Dermis blood vessel endothelial cell (primary cell): Measurements from ENCODE around the gene CADPS2. TPM values are rescaled to one million over a fixed set of nuclear protein-coding genes. Genes with fewer than 3 reads are reported as not detected.

Experiments used
- DNase-seq: peaks from one replicate; pipeline ENCODE4 v3.0.0; 2010
- total RNA-seq: library from RNA; depleted of rRNA; stranded (reverse); fragments of >200 nt; gene quantifications from 2 replicates; pipeline ENCODE4 v1.2.3, GENCODE V29; 2014

CADPS2 gene
- total RNA-seq, 1 donor from 2014 or later = 83.7 TPM

DNA sequence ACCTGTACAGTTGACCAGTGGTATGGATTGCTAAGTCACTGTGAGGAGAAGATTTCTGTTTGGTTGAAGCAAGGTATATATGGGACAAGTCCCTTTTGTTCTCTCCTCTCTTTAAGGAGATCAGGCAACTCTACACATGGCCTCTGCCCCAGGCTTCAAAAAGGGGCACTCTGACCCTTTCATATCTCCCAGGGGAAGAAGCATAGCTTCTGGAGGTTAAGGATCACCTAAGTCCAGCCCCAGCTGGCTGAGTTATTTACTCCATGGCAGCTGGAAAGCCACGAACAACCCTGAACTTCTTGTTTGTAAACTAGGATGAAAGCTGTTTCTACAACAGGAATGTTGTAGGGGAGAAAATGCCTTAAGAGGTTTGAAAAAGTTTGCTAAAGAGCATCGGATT lies 452.5 kb downstream of the CADPS2 start:
- DNase-seq = no peak

DNA sequence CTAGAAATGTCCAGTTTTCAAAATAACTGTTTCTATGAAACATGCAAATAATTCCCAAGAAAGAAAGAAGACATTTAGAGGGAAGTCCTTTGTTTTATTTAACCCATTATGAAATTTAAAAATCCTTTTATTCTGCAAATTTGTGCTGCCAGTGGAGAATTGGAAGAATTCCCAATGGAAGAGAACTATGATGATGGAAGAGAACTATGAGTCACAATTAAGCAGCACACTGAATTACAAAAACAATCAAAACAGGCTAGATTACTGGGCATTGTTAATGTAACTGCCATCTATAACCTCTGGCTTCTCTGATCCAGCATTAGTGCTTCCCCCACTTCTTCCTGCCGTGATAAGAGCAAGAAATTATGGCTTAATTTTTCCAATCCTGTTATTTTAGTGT lies 455.6 kb downstream of the CADPS2 start:
- peak; percentile 82 for DNase-seq

DNA sequence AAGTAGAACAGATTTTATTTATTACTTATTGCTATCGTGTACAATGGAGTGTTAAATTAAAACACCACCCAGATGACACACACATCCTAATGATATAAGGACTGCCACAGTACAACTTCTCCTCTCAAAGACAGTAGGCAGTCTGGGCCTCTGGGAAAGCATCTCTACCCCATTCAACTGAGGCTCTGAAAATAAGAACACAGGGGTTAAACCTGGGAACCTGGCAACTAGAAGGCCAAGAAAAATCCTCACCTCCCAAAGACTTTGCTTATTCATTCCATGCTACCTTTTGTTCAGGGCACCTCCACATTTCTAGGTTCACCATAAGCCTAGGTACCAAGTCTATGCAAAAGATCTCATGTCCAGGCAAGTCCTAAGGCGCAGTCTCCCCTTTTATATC lies 456.3 kb downstream of the CADPS2 start:
- DNase-seq = no peak

DNA sequence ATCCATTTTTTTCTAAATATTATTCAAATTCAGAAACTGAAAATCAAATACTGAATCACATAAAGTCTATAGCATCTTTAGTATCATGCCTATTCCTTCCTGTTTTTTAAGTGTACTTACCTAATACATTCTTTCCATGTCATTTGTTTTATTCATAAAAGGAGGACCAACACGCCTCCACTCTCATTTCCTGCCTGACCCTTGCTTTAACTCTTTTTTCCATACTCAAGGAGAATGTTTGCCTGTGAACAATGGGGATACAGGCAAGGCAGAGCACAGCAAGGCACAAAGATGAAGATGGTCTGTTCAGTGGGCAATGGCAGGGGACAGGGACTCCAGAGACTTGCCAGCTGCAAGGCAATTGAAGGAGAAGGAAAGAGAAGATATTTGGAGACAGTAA lies 460.5 kb downstream of the CADPS2 start:
- peak; percentile 53 for DNase-seq

DNA sequence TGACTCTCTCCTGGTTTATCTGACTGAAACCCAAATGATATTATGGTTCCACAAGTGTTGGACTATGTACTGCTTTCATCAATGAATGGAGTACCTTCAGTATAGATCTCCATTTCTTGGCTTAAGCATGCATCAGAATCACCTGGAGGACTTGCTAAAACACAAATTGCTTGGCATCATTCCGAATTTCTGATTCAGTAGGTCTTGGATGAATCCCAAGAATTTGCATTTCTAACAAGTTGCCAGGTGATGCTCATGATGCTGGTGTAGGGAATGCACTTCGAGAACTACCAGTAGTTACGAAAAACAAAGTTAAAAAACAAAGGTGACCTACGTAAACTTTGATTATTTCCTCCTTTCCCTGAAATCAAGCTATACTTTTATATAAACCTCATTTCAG lies 462.7 kb downstream of the CADPS2 start:
- no peak for DNase-seq

DNA sequence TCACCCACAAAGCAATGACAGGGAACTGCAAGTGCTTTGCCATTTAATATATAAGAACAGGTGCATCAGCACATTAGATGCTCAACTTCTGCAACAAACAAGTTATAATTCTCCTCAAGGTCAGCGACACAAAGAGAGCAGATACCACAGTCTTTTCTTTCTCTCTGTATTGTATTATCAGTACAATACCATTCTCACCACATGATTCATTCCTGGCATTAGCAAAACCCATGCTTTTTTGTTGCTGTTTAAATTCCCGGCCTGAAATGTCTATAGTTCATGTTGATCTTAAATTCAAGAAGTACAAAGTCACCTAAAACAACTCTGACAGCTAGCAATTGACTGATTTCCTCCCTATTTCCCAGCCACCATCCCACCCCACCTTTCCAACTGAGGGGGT lies 469.9 kb downstream of the CADPS2 start:
- no peak for DNase-seq

DNA sequence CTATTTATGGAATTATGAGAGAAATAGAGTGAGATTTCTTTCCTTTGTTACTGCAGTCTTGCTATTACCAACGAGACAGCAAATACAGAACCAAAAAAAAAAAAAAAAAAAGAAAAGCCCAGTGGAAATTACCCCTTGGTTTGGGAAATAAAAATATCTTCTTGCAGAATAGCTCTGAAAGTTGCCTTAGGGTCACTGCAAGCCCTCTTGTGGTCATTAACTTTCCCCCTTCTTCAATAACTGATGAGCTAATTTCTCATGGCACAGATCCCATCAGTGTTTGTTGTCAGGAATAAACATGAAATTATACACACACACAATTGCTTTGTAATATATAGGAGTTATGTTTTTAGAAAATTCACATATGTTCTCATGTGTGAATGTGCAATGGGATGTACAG lies 470.8 kb downstream of the CADPS2 start:
- DNase-seq = no peak

DNA sequence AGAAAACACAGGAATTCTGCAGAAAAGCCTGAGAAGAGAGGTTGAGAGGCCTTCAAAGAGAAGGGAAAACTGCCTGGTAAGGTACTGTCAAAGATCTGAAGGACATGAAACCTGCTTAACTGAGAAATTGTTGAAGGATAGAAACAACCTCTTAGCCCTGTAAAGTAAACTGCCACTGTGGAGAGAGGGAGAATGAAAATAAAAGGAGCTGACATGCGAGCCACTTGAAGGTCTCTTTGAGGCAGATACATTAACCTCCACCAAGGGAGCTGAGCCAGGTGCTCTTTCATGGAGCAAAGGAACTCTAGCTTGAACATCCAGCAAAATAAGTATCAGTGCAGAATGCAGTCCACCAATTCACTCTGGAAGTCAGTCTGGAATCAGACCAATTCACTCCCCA lies 472.9 kb downstream of the CADPS2 start:
- no peak for DNase-seq

DNA sequence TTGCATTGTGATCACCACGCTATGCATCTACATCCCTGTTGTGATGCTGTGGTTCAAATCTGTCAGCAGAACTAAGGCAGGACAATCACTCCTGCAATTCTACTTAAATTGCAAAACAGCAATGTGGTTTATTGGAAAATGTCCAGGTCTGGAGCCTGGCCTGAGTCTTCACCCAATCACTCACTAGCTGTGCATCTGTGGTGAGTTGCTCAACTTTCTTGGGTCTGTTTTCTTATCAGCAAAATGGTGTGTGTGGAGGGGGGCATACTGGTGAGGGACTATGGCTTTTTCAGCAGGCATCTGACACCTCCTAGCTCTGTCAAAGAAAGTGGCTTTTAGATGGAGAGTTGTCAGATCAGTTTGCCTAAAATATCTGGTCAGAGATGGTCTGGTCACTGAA lies 473.4 kb downstream of the CADPS2 start:
- no peak for DNase-seq

DNA sequence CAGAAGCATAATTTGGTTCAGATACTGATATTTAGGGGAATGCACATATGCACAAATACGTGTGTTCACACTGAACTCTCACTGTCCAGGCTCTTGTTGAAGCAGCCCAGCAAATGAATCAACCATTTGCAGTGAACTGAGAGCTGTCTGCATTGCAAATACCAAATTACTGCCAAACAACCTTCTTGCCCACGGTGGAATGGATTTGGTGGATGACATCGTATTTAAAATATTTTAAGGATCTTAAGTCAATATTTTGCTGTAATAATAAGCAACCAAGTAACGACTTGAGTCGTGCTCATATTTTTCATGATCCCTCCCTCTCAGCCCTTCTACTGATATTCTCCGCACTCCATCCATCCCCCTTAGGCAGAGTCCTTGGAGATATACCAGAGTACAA lies 473.8 kb downstream of the CADPS2 start:
- no peak for DNase-seq

DNA sequence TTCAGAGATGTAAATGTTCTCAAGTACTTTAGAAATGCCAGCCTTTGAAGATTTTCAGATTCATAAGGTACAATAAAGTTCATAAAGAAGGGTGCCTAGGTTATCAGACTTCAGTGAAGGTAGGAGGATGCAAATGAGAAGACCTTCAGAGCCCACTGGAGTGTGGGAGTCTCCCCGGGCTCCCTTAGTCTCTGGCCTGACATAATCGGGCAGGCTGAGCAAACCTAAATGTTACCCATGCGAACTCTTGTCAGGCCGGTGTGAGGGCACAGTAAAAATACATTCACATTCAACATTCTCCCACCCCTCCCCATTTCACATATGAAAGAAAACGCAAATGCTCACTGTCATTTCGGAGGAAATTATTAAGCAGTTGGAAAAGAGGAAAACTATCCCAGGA lies 479.1 kb downstream of the CADPS2 start:
- no peak for DNase-seq

DNA sequence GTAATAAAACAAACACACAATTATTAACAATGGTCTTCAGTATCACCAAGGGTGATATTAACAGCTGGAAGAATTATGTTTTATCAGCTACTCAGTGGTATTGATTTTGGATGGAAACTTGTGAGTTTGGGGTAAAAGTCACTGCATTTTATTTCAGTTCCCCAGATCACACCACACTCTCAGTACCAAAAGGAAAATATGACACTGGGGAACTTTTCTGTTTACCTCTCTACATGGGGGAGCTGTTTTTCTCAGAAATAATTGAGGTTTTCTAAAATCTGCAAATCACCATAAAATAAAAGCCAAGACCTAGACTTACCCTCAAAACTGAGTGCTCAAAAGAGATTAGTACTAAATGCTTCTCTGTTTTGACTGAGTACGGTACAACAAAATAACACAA lies 483.1 kb downstream of the CADPS2 start:
- no peak for DNase-seq

DNA sequence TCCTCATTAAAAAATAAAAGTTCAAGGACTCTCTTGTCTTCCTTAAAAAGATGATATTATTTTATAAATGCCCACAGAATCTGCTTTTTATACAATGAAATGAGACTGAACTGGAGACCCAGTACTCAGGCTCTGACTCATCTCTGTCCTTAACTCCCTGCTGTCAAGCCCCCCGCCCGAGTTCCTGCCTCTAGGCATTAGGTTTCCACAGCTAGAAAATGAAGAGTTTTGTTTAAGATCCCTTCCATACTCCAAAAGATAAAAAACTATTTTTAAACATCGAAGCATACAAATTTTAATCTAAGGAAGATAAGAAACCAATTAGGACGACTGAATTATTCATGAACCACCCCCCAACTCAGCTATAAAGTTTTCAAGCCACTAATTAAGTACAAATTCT lies 484.0 kb downstream of the CADPS2 start:
- no peak for DNase-seq

DNA sequence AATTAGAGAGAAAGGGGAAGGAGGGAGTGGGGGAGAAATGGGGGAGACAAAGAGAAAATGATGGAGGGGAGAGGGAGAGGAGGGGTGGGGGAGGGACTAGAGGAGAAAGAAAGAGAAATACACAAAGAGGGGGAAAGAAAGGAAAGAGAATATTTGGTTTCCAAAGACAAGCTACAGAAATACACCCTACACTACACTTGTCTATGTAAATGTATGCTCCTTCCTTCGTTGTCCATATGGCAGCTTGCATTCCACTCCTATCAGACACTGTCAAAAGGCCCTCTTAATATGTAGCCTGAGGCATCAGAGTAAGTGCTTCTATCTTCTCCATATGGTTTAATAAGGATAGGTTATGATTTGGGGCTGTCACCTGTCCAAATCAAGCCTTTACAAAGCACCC lies 488.9 kb downstream of the CADPS2 start:
- no peak for DNase-seq

DNA sequence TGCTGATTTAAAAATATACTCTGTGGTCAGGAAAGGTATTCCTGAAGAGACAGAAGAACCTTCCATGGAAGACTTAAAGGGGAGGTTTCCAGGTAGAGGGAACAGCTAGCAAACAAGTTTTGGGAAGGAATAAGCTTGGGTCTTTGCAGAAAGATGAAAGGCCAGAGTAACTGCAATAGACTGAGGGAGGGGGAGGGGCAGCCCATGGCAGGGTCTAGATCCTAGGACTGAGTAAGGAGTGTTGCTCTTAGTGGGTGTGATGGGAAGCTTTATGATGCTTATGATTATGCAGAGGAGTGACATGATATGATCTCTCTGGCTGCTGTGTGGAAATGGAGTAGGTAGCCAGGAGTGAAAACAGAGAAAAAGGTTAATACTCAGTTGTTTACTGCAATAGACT lies 491.7 kb downstream of the CADPS2 start:
- no peak for DNase-seq

DNA sequence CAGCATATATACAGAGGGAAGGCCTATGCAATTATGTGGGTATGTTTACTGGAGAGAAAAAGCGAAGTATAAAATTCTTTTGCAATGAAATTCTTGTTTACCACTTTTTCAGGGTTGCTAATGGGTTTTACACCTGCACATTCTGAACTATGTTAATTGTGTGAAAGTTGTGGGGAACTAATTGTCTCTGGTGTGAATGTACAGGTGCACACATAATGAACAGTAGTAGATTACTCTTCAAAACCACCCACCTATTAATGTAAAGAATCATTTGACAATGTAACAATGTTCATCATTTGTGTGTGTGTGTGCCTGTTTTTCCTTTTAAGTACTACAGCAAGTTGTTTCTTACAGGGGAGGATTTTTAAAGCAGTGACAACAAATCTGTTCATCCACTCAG lies 501.7 kb downstream of the CADPS2 start:
- DNase-seq = no peak

DNA sequence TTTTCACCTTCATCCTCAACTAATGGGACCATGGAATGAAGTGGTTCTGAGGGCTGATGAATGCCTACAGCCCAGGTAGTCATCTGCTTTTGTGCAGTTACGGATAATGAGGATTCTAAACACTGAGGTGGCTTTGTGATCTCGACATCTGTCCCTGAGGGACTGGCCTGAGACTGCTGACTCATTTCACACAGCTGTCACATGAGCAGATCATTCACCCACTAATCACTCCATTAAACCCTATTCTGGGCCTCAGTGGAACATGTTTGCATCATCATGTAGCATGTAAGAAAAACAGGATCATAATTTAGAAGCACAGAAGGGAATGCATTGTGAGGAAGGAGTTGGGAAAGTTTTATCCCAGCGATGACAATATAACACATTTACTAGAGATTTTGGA lies 502.3 kb downstream of the CADPS2 start:
- DNase-seq = no peak

DNA sequence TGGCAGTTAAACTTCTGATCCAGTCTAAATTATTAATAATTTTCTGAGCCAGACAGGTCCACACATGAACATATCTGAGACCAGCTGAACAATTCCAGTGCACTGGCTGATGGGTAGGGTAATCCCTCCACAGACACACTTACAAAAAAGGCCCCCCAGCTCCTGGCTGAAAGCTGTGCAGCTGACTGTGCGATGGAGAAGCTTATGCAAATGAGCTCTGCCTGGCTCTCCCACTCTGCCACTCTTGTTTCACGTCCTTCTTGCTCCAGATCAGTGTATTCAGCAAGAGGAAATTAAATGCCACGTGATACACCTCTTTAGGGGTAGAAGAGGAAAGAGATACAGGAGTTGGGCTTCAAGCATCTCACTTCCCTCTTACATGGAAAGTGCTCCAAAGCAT lies 505.3 kb downstream of the CADPS2 start:
- DNase-seq = no peak

DNA sequence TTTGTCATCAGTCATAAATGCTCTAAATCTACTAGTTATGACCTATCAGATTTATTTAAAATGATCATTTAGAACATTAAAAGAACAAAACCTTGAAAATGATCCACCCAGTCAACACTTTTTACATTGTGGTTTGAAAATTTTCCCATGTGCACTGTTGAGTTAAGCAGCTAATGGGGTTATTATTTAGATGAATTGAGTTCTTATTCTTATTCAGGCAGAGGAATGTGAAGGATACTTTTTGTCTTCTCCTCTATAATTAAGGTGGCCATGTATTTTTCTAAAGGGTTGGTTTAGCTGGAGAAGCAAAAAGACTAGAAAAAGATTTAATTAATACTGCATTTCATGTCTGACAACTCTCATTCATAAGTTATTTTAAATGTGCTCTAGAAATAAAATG lies 506.8 kb downstream of the CADPS2 start:
- DNase-seq = no peak

DNA sequence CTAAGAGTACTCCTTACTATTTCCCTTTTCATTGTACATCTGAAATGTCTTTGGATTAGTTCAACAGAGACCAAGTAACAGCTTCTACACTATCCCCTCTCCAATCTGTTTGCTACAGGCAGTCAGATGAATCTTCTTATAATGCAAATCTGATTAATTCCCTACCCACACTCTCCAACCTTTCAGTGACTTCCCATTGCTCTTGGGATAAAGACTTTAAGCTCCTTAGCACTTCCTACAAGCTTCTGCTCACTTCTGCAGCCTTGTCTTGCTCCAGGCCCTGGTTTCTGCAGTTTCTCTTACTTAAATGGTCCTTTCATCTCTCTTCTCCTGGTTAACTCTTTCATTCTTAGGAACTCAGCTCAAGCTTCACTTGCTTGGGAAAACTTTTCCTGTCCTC lies 516.5 kb downstream of the CADPS2 start:
- DNase-seq = no peak

DNA sequence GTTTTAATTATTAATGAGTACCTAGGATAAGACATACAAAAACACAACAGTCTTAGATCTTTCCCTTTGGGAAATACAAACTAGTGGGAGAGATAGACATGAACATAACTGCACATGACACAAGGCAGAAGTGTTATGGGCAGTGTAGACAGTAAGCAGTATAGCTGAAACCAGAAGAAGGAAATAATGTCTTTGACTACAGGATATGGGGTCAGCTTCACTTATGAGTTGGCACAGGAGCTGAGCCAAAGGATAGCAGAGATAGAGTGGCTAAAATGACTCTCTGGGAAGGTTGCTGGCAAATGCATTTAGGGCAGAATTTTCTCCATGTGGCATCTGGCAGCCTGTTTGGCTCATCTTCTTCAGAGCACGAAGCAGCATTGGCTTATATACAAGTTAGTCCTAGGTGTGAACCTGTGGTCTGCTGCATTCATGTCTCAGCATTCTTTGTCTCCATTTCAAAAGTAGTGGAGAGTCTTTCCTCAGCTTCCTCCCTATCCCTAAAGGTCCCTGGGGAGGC lies 521.4 kb downstream of the CADPS2 start:
- DNase-seq = peak; percentile 48

DNA sequence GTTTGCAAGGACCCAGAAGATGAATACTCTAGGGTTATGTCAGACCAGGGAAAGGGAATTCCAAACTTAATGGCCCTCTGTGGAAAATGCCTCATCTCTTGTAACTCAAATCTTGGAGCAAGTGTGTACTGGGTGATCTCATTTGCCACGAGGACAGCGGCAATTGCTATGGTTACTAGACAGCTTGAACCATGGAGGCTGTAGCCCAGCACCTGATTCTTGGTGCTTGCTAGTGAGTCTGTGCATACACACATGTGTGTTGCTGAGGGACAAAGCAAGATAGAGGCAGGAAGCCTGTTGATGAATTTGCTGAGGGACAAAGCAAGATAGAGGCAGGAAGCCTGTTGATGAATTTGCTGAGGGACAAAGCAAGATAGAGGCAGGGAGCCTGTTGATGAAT lies 523.1 kb downstream of the CADPS2 start:
- peak; percentile 10 for DNase-seq

DNA sequence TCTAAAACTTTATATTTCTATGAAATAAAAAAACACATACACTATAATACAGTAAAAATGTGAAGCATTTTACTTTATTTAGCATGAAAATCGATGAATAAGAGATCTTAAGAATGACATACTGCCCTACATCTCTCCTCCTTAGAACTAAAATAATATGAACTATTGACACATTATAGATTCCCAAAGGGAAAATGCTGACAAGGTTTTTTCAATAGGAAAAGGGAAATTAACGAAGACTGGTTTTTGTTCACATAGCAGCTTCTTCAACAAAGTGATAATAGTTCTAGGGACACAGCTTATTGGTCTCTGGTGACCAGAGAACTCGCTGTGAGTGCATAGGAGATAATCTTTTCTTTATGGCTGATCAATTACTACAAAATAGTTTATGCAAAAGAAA lies 523.8 kb downstream of the CADPS2 start:
- DNase-seq = no peak

DNA sequence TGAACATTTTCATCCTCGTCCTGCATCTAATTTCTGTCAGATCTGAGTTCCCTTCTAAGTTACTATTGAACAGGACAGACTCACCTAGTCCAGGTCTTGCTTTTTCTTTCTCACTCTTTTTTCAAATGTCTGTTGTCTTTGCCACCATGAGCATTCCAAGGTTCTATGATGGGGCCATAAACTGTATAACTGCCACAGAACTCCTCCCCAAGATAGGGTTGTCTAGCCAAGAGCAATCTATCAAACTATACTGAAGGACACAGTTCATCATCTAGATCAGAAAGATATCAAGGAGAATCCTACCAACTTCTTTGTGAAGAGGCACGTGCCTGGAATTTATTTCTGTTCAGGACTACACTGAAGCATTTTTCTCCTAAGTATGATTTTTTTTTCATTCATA lies 531.6 kb downstream of the CADPS2 start:
- no peak for DNase-seq

DNA sequence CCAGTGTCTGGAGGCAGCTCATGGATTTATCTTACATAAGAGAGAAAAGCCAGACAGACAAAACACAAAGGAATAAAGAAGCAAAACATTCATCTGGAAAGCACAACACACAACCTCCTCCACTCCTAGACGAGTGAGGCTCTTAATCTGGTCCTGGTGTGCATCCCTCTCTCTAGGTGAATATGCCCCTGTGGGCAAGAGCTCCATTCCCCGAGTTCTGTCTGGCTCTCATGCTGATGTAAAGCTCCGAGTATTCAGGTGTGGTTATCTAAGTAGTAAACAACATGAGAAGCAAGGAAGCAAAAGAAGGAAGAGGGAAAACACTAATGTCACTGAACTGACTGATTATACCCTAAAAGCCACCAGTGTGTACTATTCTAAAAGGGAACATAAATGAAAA lies 533.8 kb downstream of the CADPS2 start:
- DNase-seq = no peak

DNA sequence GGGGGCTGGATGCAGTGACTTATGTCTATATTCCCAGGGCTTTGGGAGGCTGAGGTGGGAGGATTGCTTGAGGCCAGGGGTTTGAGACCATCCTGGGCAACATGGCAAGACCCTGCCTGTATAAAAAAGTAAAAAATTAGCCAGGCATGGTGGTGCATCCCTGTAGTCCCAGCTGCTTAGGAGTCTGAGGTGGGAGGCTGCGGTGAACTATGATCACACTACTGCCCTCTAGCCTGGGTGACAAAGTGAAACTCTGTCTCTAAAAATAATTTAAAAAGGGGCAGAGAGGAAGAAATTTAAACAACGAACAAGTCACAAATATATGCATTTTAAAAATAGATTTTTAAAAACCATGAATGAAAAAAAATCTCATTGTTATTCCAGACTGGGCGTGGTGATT lies 535.6 kb downstream of the CADPS2 start:
- no peak for DNase-seq
